ENCODE measurements around the gene ZNF397. TPM values are rescaled to one million over a fixed set of nuclear protein-coding genes. Genes with fewer than 3 reads are reported as not detected.

Gene ZNF397
- total RNA-seq, 1 experiment from 2014 or later = 35.3 TPM

DNA sequence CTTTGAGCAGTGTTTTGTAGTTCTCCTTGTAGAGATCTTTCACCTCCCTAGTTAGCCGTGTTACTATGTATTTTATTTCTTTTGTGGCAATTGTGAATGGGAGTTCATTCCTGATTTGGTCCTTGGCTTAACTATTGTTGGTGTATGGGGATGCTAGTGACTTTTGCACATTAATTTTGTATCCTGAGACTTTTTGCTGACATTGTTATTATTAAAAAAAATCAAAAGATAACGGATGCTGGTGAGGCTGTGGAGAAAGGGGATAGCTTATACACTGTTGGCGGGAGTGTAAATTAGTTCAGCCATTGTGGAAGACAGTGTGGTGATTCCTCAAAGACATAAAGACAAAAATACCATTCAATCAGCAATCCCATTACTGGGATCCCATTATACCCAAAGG lies 17.0 kb upstream of the ZNF397 start:
- 0 out of 2 replicates have a peak, but pooled peaks cover 2% of the 10 kb centered on the region for H3K27me3 Mint-ChIP-seq (ENCODE audit: low read depth)
- H3K9me3 ChIP-seq (ENCODE audit: control insufficient read depth, low read depth, low read length) = no peaks in the 10 kb centered on the region

More for the DNA sequence above, 17.0 kb upstream of the ZNF397 start:
- H3K4me3 Mint-ChIP-seq = no peak overlapping the region
- Histone ChIP-seq H3K4me2 (ENCODE audit: insufficient read depth, insufficient read length, low read length) (no peak overlapping the region), H2AK5ac (ENCODE audit: insufficient read length, low read length) (no peak overlapping the region), H2AFZ (ENCODE audit: low read length) (no peak overlapping the region), H2BK120ac (ENCODE audit: low read depth, low read length, poor library complexity, severe bottlenecking) (no peak overlapping the region), H3K9ac (ENCODE audit: extremely low read depth, insufficient read length, low read length) (no peak overlapping the region), H2BK20ac (ENCODE audit: low read depth, low read length, poor library complexity, severe bottlenecking) (no peak overlapping the region), H3K79me1 (ENCODE audit: insufficient read depth, low read depth, low read length, poor library complexity, severe bottlenecking) (no peaks in the 10 kb centered on the region), H3K4ac (ENCODE audit: low read depth, low read length) (no peak overlapping the region), H3K18ac (ENCODE audit: insufficient read length, low read depth, low read length) (no peak overlapping the region), H3K23me2 (ENCODE audit: insufficient read length, low read depth, low read length, poor library complexity, severe bottlenecking) (no peaks in the 10 kb centered on the region), H3K4me1 (ENCODE audit: insufficient read depth, low read length) (no peaks in the 10 kb centered on the region), H3T11ph (ENCODE audit: low read length) (no peak overlapping the region), H2BK15ac (ENCODE audit: low read depth, low read length) (no peak overlapping the region), H4K20me1 (ENCODE audit: control insufficient read depth, insufficient read depth, insufficient read length) (no peaks in the 10 kb centered on the region), H4K8ac (replicated peaks; ENCODE audit: insufficient read length, low read depth, low read length) (no peak overlapping the region), H3K14ac (ENCODE audit: insufficient read depth, low read length) (no peak overlapping the region), H3K27ac (ENCODE audit: insufficient read length, low read depth, low read length) (no peak overlapping the region), H4K5ac (ENCODE audit: insufficient read length, low read depth, low read length) (no peak overlapping the region), H3K79me2 (ENCODE audit: insufficient read depth, low read length) (no peaks in the 10 kb centered on the region), H4K91ac (ENCODE audit: insufficient read length, low read depth, low read length) (no peak overlapping the region), H3K23ac (ENCODE audit: insufficient read length, low read depth, low read length) (no peak overlapping the region), H3K56ac (ENCODE audit: insufficient read length, low read depth, low read length) (no peak overlapping the region), H2BK12ac (ENCODE audit: insufficient read length, low read depth, low read length) (no peak overlapping the region), H3K27me3 (ENCODE audit: insufficient read depth, low read length) (no peaks in the 10 kb centered on the region), H2BK5ac (ENCODE audit: insufficient read length, low read length) (no peak overlapping the region)
- no peak overlapping the region for H3K27ac Mint-ChIP-seq
- DNase-seq = no peak
- H3K36me3 Mint-ChIP-seq (ENCODE audit: insufficient read depth in 1 of 3, low read depth in 3 of 3) = no peaks in the 10 kb centered on the region
- no peak for TF ChIP-seq CTCF (conservative IDR thresholded peaks at IDR 0.05)
- no peaks in the 10 kb centered on the region for H3K9me3 Mint-ChIP-seq
- H3K4me1 Mint-ChIP-seq = no peaks in the 10 kb centered on the region
- WGBS (ENCODE audit: extremely low coverage, insufficient read length, low lambda C conversion rate) = no CpG with 5 or more reads among the region's 3 CpGs

All from H9 (cell line).